Large intestine (tissue), 3 donors: Measurements from ENCODE around the gene EPM2AIP1. TPM values are rescaled to one million over a fixed set of nuclear protein-coding genes. Genes with fewer than 3 reads are reported as not detected.

ENCODE experiments used
- DNase-seq, 2 donors: peaks; one replicate each; pipeline versions ENCODE4 v3.0.0 to v3.0.0-alpha.2; 2013
- H3K27ac ChIP-seq: one replicate; pipeline ENCODE4 v1.5.1; 2013; ENCODE audit warnings: low read length
- H3K27me3 ChIP-seq: 2 replicates; pipeline ENCODE4 v1.6.1; 2013; ENCODE audit warnings: low read length; ENCODE audit not compliant: control insufficient read depth, insufficient read depth
- H3K36me3 ChIP-seq: 2 replicates; pipeline ENCODE4 v1.6.1; 2013; ENCODE audit warnings: low read length; ENCODE audit not compliant: control insufficient read depth, insufficient read depth
- H3K4me1 ChIP-seq: one replicate; pipeline ENCODE4 v1.6.1; 2013; ENCODE audit warnings: low read length; ENCODE audit not compliant: control insufficient read depth, insufficient read depth
- H3K4me3 ChIP-seq: one replicate; pipeline ENCODE4 v1.5.1; 2013; ENCODE audit warnings: low read length
- H3K9me3 ChIP-seq: one replicate; pipeline ENCODE4 v1.6.1; 2013; ENCODE audit warnings: mild to moderate bottlenecking, low read depth, low read length, moderate library complexity; ENCODE audit not compliant: control insufficient read depth
- WGBS: methylation state at CpG from one replicate; pipeline ENCODE4 v1.1.5; 2013; ENCODE audit warnings: low lambda C conversion rate; ENCODE audit not compliant: insufficient coverage; 5-methylcytosine and 5-hydroxymethylcytosine counted together
- polyA plus RNA-seq: library from polyadenylated mRNA; unstranded; fragments of 120-200 nt; gene quantifications from one replicate; pipeline ENCODE4 v1.2.1, GENCODE V29; 2013

The EPM2AIP1 gene
- polyA plus RNA-seq, 1 donor, result 22.8 TPM

- H3K4me1 ChIP-seq, result no peaks in the 10 kb centered on the region
- no peak overlapping the region for H3K27ac ChIP-seq
- H3K9me3 ChIP-seq, result peaks cover 4% of the 10 kb centered on the region
- H3K27me3 ChIP-seq, result no peaks in the 10 kb centered on the region
- H3K36me3 ChIP-seq, result peaks cover 66% of the 10 kb centered on the region
- DNase-seq, result no peak
- no peak overlapping the region for H3K4me3 ChIP-seq
Measured at GRCh38 chr3:37029516-37030163, 36.7 kb upstream of the EPM2AIP1 start.

GRCh38 chr3:37029111-37029510 lies 36.2 kb upstream of the EPM2AIP1 start:
- no peaks in the 10 kb centered on the region for H3K27me3 ChIP-seq
- no peaks in the 10 kb centered on the region for H3K9me3 ChIP-seq
- H3K4me1 ChIP-seq, result no peaks in the 10 kb centered on the region
- H3K27ac ChIP-seq, result no peak overlapping the region
- no peak for DNase-seq
- H3K36me3 ChIP-seq, result peaks cover 66% of the 10 kb centered on the region
- no peak overlapping the region for H3K4me3 ChIP-seq
- 83% methylated on average over 1 of the region's 1 CpG for WGBS

- peaks cover 70% of the 10 kb centered on the region for H3K36me3 ChIP-seq
- no peaks in the 10 kb centered on the region for H3K9me3 ChIP-seq
- WGBS, result no CpG with 5 or more reads among the region's 1 CpG
- DNase-seq, result no peak
- no peaks in the 10 kb centered on the region for H3K4me1 ChIP-seq
- no peaks in the 10 kb centered on the region for H3K27me3 ChIP-seq
- no peak overlapping the region for H3K4me3 ChIP-seq
- H3K27ac ChIP-seq, result no peak overlapping the region
Measured at GRCh38 chr3:37028329-37028728, 35.4 kb upstream of the EPM2AIP1 start.

- peaks cover 72% of the 10 kb centered on the region for H3K36me3 ChIP-seq
- DNase-seq, result no peak
- no peaks in the 10 kb centered on the region for H3K27me3 ChIP-seq
- no peak overlapping the region for H3K27ac ChIP-seq
- no peaks in the 10 kb centered on the region for H3K9me3 ChIP-seq
- H3K4me3 ChIP-seq, result no peak overlapping the region
- no peaks in the 10 kb centered on the region for H3K4me1 ChIP-seq
- WGBS, result no CpG with 5 or more reads among the region's 5 CpGs
Measured at GRCh38 chr3:37026851-37027250, 33.9 kb upstream of the EPM2AIP1 start.

- DNase-seq, result no peak
- no peak overlapping the region for H3K27ac ChIP-seq
- H3K27me3 ChIP-seq, result no peaks in the 10 kb centered on the region
- H3K4me3 ChIP-seq, result no peak overlapping the region
- no peaks in the 10 kb centered on the region for H3K9me3 ChIP-seq
- no peaks in the 10 kb centered on the region for H3K4me1 ChIP-seq
- peaks cover 73% of the 10 kb centered on the region for H3K36me3 ChIP-seq
- WGBS, result no CpG with 5 or more reads among the region's 3 CpGs
Measured at GRCh38 chr3:37025561-37026335, 32.8 kb upstream of the EPM2AIP1 start.

- 100% methylated on average over 2 of the region's 3 CpGs for WGBS
- no peak overlapping the region for H3K4me3 ChIP-seq
- no peaks in the 10 kb centered on the region for H3K4me1 ChIP-seq
- H3K36me3 ChIP-seq, result peaks cover 75% of the 10 kb centered on the region
- no peak for DNase-seq
- H3K27ac ChIP-seq, result no peak overlapping the region
- no peaks in the 10 kb centered on the region for H3K9me3 ChIP-seq
- no peaks in the 10 kb centered on the region for H3K27me3 ChIP-seq
Measured at GRCh38 chr3:37024820-37025405, 32.0 kb upstream of the EPM2AIP1 start.

- Histone ChIP-seq H3K27ac (no peak overlapping the region), H3K9me3 (no peaks in the 10 kb centered on the region), H3K27me3 (no peaks in the 10 kb centered on the region), H3K36me3 (peaks cover 75% of the 10 kb centered on the region), H3K4me1 (no peaks in the 10 kb centered on the region), H3K4me3 (no peak overlapping the region)
- DNase-seq, result no peak
- WGBS, result 50% methylated on average over 2 of the region's 2 CpGs
Measured at GRCh38 chr3:37024092-37024491, 31.2 kb upstream of the EPM2AIP1 start.

GRCh38 chr3:37017683-37018082 lies 24.8 kb upstream of the EPM2AIP1 start:
- Histone ChIP-seq H3K9me3 (no peaks in the 10 kb centered on the region), H3K27ac (no peak overlapping the region), H3K4me3 (no peak overlapping the region), H3K27me3 (no peaks in the 10 kb centered on the region), H3K36me3 (peaks cover 73% of the 10 kb centered on the region), H3K4me1 (no peaks in the 10 kb centered on the region)
- no CpG with 5 or more reads among the region's 3 CpGs for WGBS
- no peak for DNase-seq

- Histone ChIP-seq H3K9me3 (no peaks in the 10 kb centered on the region), H3K36me3 (peaks cover 72% of the 10 kb centered on the region), H3K27ac (no peak overlapping the region), H3K27me3 (no peaks in the 10 kb centered on the region), H3K4me1 (no peaks in the 10 kb centered on the region), H3K4me3 (no peak overlapping the region)
- no peak for DNase-seq
- no CpG with 5 or more reads among the region's 8 CpGs for WGBS
Measured at GRCh38 chr3:37016903-37017302, 24.0 kb upstream of the EPM2AIP1 start.

GRCh38 chr3:37015642-37016041 lies 22.7 kb upstream of the EPM2AIP1 start:
- Histone ChIP-seq H3K27me3 (no peaks in the 10 kb centered on the region), H3K27ac (no peak overlapping the region), H3K4me3 (no peak overlapping the region), H3K4me1 (no peaks in the 10 kb centered on the region), H3K36me3 (peaks cover 67% of the 10 kb centered on the region), H3K9me3 (no peaks in the 10 kb centered on the region)
- DNase-seq, result no peak
- WGBS, result no CpG with 5 or more reads among the region's 5 CpGs
